ENCODE results near the gene SLC44A1.
"Not testable (repeated sequence)": the region's sequence is repeated elsewhere in the genome, so short reads cannot be mapped to it uniquely, and the experiment has no call there.

SLC44A1 gene

DNA sequence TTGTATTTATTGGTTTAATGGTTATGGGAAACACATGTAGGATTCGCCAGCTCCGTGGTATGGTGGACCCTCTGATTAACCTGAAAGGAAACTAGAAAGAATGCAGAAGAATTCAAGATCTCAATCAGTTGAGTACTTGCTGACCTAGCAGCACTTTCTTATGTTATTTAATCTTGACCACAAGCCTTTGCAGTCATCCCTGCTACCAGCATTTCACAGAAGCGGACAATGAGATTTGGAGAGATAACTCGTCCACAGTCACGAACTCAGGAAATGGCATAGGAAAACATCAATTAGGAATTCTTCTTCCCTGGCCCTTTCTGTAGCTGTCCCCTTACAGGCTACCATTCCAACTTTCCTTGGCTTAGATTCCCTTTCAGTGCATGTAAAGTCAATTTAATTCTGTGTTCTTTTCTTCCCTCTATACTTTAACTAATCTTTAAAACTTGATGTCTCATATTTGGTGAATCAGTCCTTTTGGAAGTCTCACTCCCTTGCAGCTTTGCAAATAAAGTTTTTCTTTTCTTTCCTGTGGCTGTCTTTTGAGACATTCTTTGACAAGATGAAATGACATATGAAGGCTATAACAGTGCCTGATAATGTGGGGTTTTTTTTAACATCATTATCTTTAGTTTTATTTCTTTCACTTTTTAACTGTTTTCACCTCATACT lies 1.3 kb upstream of the SLC44A1 start:
- no peak for DNase-seq

DNA sequence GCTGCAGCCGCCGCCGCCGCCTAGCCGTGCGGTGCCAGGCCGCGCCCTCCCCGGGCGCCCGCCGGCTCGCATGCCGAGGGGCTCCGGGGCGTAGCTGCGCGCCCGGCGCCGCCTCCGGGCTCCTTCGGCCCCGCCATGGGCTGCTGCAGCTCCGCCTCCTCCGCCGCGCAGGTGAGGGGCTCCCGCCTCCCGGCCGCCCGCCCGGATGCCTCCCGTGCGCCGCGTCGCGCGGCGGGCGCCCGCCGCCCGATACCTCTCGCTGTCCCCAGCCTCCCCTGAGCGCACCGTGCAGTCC lies 230 bp downstream of the SLC44A1 start:
- no peak for DNase-seq

DNA sequence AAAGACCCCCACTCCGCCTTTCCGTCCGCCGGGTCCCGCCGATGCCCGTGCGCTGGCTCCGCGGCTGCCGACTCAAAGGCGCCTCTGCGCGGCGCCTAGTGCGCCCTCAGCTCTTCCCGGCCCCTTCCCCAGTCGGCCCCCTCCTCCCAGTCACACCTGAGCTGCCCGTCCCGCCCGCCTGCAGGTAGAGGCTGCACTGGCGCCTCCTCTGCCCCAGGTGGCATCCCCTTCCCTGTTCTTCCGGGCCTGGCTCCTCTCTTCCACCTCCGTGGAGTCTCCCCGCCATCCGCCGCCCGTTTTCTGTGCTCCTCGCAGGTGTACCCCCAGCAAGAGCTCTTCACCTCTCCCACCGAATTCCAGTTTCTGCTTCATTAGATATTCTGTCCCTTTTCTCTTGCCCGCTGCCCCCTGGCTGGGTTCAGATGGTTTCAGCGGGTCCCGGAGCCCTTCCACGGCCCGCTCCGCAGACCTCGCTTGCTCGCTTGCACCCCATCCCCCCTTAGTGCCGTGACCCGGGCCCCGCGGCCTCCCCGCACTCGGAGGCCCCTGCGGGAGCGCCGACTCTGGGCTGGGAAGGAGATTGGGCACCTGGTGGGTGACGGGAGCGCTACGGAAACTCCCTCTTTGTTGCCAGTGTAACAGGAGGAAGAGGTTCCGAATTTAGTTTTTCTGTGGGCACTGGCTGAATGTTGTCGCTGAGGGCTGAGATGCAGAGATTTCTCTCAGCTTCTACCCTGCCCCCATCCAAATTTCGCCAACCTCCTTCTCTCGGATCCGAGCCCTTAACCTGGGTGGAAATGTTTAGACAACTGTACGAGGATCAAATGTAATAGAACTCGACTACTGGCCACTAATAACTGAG lies 809 bp downstream of the SLC44A1 start:
- DNase-seq, result peak; percentile 48

DNA sequence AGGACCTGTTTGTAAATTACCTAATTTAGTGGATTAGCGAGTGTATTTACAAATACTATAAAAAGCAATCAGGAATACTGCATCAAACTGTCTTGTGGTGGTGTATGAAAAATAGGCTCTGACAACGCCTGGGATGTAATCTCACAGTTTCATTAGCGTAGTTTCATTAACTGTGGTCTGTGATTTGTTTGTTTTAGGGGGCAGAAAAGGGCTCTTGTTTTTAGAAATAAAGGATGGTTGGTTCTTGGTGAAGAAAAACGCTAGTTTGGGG lies 1.4 kb downstream of the SLC44A1 start:
- no peak for DNase-seq

- DNase-seq, result no peak
Measured at GRCh38 chr9:105246656-105247173, 2.3 kb downstream of the SLC44A1 start.

DNA sequence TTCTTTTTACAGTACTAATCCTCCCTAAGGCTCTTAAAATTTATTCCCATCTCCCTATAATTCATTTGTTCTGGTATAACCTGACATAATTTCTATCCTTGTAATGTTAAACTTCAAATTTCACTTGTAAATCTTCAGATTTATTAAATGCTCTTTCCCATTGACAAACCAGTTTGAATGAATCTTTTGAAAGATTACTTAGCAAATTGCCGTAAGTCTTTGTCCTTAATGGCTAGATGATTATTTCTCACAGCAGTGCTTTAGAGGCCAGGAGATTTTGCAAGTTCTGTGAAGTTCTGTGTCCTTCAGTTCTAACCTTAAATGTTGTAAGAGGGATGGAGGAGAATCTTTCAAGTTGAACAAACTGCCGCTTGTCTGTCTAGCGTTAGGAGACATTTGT lies 4.2 kb downstream of the SLC44A1 start:
- no peak for DNase-seq

DNA sequence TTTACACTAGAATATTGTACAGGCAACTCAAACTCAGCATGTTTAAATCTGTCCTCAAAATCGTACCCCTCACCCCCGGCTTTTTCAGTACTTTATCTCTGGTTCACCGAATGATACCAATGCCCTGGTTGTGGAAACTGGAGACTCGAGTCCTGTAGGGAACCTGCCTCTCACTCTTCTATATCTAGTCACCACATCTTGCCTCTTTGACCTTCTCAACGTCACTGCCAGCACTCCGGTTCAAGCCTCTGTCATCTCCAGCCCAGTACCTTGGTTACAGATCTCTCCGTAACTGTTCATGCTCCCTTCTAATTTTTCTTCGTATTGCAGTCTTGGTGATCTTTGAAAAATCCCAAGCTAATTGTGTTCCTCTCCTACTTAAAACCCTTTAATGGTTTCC lies 6.7 kb downstream of the SLC44A1 start:
- no peak for DNase-seq

GRCh38 chr9:105251733-105252404 lies 7.4 kb downstream of the SLC44A1 start:
- DNase-seq, result no peak

- no peak for DNase-seq
Measured at GRCh38 chr9:105252405-105252756, 7.9 kb downstream of the SLC44A1 start.

- DNase-seq, result no peak
Measured at GRCh38 chr9:105254226-105254625, 9.8 kb downstream of the SLC44A1 start.

DNA sequence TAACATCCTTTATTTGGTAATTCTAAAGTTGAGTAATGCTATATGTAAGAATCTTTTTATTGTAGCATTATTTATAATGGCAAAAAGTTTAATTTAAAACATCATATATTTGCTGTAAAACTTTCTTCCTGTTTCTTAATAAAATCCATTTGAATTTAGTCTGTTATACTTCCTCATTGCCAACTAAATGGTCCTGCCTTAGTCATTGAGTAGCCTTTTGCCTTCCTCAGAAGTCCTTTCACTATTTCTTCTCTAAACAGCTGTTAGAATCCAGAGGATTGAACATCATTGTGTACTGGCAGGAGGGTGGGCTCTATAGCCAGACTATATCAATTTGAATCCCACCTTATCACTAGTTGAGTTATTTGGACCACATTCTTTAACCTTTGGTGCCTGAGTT lies 11.0 kb downstream of the SLC44A1 start:
- DNase-seq, result no peak

DNA sequence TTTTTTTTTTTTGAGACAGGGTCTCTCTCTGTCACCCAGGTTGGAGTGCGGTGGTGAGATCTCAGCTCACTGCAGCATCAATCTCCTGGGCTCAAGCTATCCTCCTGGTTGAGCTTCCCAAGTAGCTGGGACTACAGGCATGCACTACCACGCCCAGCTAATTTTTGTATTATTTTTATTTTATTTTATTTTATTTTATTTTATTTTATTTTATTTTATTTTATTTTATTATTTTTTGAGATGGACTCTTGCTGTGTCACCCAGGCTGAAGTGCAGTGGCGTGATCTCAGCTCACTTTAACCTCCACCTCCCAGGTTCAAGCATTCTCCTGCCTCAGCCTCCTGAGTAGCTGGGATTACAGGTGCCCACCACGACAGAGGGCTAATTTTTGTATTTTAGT lies 12.1 kb downstream of the SLC44A1 start:
- not testable (repeated sequence) for DNase-seq

GRCh38 chr9:105257809-105258208 lies 13.4 kb downstream of the SLC44A1 start:
- DNase-seq, result no peak

- DNase-seq, result no peak
Measured at GRCh38 chr9:105258225-105258737, 13.8 kb downstream of the SLC44A1 start.

DNA sequence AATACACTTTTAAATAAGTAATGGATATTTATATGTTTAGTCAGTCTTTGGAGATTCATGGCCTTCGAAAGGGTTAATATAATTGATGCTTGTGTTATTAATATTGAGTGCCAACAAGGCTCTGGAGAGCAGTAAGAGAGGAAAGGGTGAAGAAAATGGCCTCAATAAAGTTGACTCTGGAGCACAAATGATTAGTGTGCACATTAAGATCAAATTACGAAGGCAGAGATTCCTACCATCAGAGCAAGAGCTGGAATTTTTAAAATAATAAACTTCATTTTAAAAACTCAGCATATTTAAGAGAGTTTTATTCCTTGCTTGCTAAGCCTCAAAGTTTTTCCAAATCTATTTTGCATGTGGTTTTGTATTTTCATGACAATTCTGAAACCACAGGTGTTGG lies 14.8 kb downstream of the SLC44A1 start:
- DNase-seq, result no peak

DNA sequence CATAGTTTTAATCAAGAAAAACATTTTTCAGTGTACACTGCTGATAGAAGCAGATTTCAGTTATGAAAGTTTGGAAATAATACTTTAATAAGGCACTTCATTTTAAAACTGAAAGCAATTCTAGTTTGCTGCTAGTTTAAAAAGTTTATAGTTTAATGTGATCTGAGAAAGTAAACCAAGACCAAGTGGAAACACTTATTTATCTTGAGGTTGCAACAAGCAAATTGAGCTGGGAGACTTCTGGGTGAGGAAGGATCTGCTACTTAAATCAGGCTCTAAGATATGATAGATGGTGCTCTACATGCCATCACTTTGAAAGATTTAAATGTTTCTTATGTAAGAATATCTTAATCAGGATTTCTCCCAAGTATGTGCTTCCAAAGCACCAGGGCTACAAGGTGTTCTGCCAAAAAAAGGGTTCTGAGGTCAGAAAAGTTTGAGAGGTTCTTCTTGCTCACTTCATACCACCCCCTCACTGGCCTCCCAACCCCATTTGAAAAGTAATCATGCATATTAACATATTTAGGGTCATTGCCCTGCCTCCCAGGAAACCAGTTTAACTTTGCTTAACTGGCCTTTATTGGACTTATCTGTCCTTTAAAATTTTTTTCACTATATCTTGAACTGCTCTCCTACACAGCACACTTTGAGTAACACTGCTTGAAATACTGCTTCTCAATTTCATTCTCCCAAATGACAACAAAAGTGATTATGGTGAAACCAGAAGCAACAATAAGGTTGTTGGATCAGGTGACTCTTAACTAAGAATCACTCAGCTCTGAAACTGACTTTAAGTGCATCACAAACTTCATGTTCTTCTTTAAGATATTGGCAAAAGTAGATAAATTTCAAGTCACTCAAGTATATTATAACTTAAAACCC lies 15.5 kb downstream of the SLC44A1 start:
- DNase-seq, result no peak

DNA sequence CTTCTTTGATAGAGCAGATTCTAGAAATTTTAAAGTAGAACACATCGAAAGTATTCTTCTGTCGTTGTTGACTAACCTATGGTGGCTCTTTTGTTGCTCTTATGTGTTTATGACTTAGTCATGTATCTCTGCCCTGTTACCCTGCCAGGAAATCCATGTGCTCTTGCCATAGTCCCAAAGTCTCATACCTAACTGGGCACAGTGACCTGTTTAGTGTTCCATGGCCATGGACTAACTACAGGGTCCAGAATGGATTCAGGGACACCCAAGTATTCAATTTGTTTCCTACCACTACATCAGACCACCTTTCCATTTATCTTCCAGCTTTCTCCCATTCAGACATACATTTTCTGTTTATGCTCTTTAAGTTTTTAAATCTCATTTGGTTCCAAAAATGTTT lies 18.0 kb downstream of the SLC44A1 start:
- no peak for DNase-seq

- DNase-seq, result no peak
Measured at GRCh38 chr9:105264380-105264779, 19.9 kb downstream of the SLC44A1 start.

DNA sequence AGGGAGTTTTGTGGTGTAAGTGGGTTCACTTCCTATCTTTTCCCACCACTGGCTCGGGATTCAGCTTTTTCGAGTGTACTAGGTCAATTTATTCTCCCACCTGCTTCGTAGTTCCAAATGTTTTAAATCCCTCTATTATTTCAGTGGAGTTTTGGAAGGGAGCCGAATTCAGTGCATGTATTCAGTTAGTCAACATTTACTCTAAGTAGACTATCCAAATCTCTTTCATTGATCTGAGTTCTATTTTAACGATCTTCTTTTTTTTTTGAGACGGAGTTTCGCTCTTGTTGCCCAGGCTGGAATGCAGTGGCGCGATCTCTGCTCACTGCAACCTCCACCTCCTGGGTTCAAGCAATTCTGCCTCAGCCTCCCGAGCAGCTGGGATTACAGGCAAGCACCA lies 23.8 kb downstream of the SLC44A1 start:
- DNase-seq, result not testable (repeated sequence)

DNA sequence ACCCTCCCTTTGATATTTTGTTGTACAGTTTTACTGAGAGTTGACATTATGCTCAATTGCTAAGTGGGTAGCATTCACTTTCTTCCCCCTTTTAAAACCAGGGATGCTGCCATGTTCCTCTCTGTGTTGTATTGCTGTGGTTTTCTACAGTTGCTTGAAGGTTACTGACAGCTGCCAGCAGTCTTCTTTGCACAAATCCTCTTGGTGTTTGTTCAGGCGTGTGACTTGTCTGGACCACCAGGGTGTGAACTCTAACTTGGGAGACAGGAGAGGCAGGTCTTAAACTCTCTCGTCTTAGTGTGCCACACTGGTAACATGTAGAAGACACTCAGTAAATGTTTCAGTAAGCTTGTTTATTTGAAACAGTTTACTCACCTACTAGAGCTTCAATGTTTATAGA lies 25.1 kb downstream of the SLC44A1 start:
- DNase-seq, result no peak

GRCh38 chr9:105270711-105271110 lies 26.3 kb downstream of the SLC44A1 start:
- DNase-seq, result no peak

GRCh38 chr9:105273731-105274130 lies 29.3 kb downstream of the SLC44A1 start:
- DNase-seq, result no peak

GRCh38 chr9:105275111-105275510 lies 30.7 kb downstream of the SLC44A1 start:
- no peak for DNase-seq

Measured in CD4-positive, alpha-beta T cell treated with Interleukin-6 for 4 hours (primary cell).